HFFc6 (cell line): ENCODE data around the gene BLCAP. TPM values are rescaled to one million over a fixed set of nuclear protein-coding genes. Genes with fewer than 3 reads are reported as not detected.

Experiments used
- DNase-seq: peaks from one replicate; pipeline ENCODE4 v3.0.0-alpha.2; 2018
- H3K27ac Mint-ChIP-seq: 2 replicates; pipeline ENCODE4 v1.8.0; 2020; ENCODE audit warnings: mild to moderate bottlenecking, mixed read lengths
- H3K27me3 Mint-ChIP-seq: 2 replicates; pipeline ENCODE4 v1.8.0; 2021; ENCODE audit warnings: mild to moderate bottlenecking, moderate library complexity, mixed read lengths; ENCODE audit not compliant: insufficient read depth
- H3K36me3 Mint-ChIP-seq: 2 replicates; pipeline ENCODE4 v1.8.0; 2021; ENCODE audit warnings: low read depth, mixed read lengths
- H3K4me1 Mint-ChIP-seq: 2 replicates; pipeline ENCODE4 v1.8.0; 2020; ENCODE audit warnings: low read depth, mixed read lengths
- H3K4me3 Mint-ChIP-seq: 2 replicates; pipeline ENCODE4 v1.8.0; 2020; ENCODE audit warnings: mild to moderate bottlenecking, moderate library complexity, mixed read lengths
- H3K9me3 Mint-ChIP-seq: 2 replicates; pipeline ENCODE4 v1.8.0; 2020; ENCODE audit warnings: mild to moderate bottlenecking, mixed read lengths
- total RNA-seq, 6 experiments: library from RNA; stranded (reverse); fragmentation: NEBNext Ultra II Directional; extraction: Animal tissue kit (Norgen Biotek cat#: 25700); gene quantifications; 2 replicates in 1 of 6; 3 replicates in 5 of 6; pipeline ENCODE4 v1.2.3, GENCODE V29; 2021
- TF ChIP-seq, protein P1 (sequence below): fragments of 200-600 bp; sonication (generic); IDR thresholded peaks from 2 replicates; pipeline ENCODE4 v1.5.0; 2021; ENCODE audit warnings: antibody characterized with exemption, mild to moderate bottlenecking

BLCAP gene
- total RNA-seq, 6 experiments from 2014 or later, result 83.7 to 110 (median 97.3) TPM

GRCh38 chr20:37566590-37567330 is 39.1 kb upstream of the BLCAP start:
- DNase-seq, result no peak
- peaks cover 13% of the 10 kb centered on the region for H3K4me1 Mint-ChIP-seq
- H3K9me3 Mint-ChIP-seq, result no peaks in the 10 kb centered on the region
- H3K36me3 Mint-ChIP-seq, result no peaks in the 10 kb centered on the region
- no peak overlapping the region for H3K4me3 Mint-ChIP-seq
- TF ChIP-seq, protein P1, sequence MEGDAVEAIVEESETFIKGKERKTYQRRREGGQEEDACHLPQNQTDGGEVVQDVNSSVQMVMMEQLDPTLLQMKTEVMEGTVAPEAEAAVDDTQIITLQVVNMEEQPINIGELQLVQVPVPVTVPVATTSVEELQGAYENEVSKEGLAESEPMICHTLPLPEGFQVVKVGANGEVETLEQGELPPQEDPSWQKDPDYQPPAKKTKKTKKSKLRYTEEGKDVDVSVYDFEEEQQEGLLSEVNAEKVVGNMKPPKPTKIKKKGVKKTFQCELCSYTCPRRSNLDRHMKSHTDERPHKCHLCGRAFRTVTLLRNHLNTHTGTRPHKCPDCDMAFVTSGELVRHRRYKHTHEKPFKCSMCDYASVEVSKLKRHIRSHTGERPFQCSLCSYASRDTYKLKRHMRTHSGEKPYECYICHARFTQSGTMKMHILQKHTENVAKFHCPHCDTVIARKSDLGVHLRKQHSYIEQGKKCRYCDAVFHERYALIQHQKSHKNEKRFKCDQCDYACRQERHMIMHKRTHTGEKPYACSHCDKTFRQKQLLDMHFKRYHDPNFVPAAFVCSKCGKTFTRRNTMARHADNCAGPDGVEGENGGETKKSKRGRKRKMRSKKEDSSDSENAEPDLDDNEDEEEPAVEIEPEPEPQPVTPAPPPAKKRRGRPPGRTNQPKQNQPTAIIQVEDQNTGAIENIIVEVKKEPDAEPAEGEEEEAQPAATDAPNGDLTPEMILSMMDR, result no peak
- peaks cover 41% of the 10 kb centered on the region for H3K27me3 Mint-ChIP-seq
- H3K27ac Mint-ChIP-seq, result no peak overlapping the region

DNA sequence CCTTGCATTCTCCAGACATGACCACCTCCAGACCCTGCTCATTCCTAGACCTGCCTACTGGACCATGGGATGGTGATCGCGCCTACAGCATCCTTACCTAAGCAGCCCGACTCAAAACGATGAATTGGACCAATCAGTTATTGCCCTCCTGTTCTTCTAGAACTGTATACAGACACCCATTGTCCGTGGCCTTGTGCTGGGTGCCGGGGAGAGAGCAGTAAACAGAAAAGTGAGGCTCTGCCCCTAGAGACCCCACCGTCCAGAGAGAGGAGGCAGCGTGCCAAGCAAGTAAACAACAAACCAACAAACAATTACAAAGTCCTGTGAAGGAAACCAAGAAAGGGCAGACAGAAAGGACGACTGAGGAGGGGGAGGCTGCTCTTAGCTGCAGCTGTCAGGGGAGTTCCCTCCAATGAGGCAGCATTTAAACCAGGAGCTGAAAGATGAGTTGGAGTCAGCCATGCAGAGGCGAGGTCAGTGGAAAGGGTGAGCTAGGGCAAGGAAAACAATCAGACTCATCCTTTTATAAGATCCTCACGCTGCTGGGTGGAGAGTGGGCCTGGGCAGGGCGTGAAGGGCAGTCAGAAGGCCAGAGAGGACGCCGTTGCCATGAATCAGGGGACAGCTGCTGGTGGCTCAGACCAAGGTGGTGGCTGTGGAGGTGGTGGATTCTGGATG is 37.6 kb upstream of the BLCAP start:
- TF ChIP-seq, protein P1, result no peak
- Mint-ChIP-seq H3K27ac (no peak overlapping the region), H3K4me1 (peaks cover 17% of the 10 kb centered on the region), H3K9me3 (no peaks in the 10 kb centered on the region), H3K4me3 (no peak overlapping the region), H3K36me3 (no peaks in the 10 kb centered on the region), H3K27me3 (peaks cover 42% of the 10 kb centered on the region)
- no peak for DNase-seq

GRCh38 chr20:37564388-37565133 is 36.9 kb upstream of the BLCAP start:
- DNase-seq, result no peak
- Mint-ChIP-seq H3K27ac (no peak overlapping the region), H3K4me1 (peaks cover 21% of the 10 kb centered on the region), H3K4me3 (no peak overlapping the region), H3K36me3 (no peaks in the 10 kb centered on the region), H3K27me3 (peaks cover 39% of the 10 kb centered on the region), H3K9me3 (no peaks in the 10 kb centered on the region)
- TF ChIP-seq, protein P1, result peak; percentile 96

- H3K36me3 Mint-ChIP-seq, result no peaks in the 10 kb centered on the region
- no peak overlapping the region for H3K27ac Mint-ChIP-seq
- DNase-seq, result no peak
- H3K27me3 Mint-ChIP-seq, result peaks cover 38% of the 10 kb centered on the region
- H3K4me3 Mint-ChIP-seq, result no peak overlapping the region
- peaks cover 21% of the 10 kb centered on the region for H3K4me1 Mint-ChIP-seq
- no peaks in the 10 kb centered on the region for H3K9me3 Mint-ChIP-seq
- TF ChIP-seq, protein P1, result no peak
These were observed 36.3 kb upstream of the BLCAP start for GRCh38 chr20:37564016-37564387.

DNA sequence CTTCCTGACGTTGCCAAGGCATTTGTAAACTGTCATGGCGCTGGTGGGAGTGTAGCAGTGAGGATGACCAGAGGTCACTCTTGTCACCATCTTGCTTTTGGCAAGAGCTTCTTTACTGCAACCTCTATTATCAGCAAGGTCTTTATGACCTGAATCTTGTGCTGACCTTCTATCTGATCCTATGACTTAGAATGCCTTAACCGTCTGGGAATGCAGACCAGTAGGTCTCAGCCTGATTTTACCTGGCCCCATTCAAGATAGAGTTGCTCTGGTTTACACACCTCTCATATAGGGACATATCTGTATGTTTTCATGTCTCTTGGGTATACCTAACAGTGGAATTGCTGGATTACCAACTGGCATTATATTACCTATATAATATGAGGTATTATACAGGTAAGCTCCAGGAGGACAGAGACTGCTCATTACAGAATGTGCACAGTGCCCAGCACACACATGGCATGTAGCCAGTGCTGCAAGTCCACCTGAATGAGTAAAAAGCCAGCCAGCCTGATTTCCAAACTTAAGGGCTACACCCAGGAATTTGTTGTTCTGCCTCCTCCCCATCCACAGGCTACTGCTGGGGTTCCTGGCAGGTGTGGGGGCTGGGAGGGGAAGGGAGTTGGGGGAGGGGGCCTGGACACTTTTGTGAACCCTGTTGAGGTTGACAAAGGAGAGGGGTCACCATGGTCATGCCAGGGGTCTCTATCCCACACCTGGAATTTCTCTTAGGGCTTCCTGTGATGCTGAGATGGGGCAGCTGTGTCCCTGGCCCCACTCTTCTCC is 35.2 kb upstream of the BLCAP start:
- TF ChIP-seq, protein P1, result no peak
- peaks cover 29% of the 10 kb centered on the region for H3K27me3 Mint-ChIP-seq
- H3K4me3 Mint-ChIP-seq, result no peak overlapping the region
- H3K27ac Mint-ChIP-seq, result no peak overlapping the region
- DNase-seq, result no peak
- peaks cover 17% of the 10 kb centered on the region for H3K4me1 Mint-ChIP-seq
- H3K9me3 Mint-ChIP-seq, result no peaks in the 10 kb centered on the region
- H3K36me3 Mint-ChIP-seq, result no peaks in the 10 kb centered on the region
